ENCODE results near the gene SNRNP25.
"Not testable (repeated sequence)": the region's sequence is repeated elsewhere in the genome, so short reads cannot be mapped to it uniquely, and the experiment has no call there.

The SNRNP25 gene

DNA sequence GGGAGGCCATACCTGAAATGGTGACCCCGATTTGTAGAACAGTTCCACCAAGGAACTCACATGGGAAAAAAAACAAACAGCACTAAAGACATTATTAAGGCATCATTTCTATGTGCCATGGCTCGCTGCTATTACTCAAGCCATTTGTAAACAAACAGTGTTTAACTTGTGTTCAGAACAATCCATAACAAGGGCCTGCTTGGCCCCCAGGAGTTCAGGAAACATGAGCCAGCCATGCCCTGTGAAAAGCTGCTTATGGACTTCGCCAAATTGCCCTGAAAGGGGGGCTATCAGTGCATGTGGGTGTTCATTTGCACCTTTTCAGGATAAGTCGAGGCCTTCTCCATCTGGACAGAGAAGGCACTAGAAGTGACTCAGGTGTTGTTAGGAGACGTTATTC is 8.2 kb upstream of the SNRNP25 start:
- no peak overlapping the region for H3K4me3 ChIP-seq (replicated peaks; ENCODE audit: low read depth, low read length)
- DNase-seq (ENCODE audit: extremely low read depth, low read depth): no peak
- no peak for TF ChIP-seq CTCF (IDR thresholded peaks at IDR 0.05; ENCODE audit: low read depth, low read length, missing control alignments)

DNA sequence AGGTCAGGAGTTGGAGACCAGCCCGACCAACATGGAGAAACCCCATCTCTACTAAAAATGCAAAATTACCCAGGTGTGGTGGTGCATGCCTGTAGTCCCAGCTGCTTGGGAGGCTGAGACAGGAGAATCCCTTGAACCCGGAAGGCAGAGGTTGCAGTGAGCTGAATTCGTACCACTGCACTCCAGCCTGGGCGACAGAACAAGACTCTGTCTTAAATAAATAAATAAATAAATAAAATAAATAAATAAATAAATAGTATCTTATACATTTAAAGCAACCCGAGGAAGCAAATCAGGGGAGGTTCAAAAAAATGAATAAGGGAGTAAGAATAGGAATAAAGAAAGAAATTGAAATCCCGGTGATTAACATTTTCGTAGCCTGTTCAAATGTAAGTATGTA is 7.1 kb upstream of the SNRNP25 start:
- H3K4me3 ChIP-seq (replicated peaks; ENCODE audit: low read depth, low read length); DNase-seq (ENCODE audit: extremely low read depth, low read depth): not testable (repeated sequence)

- no peak for TF ChIP-seq CTCF (IDR thresholded peaks at IDR 0.05; ENCODE audit: low read depth, low read length, missing control alignments)
- H3K4me3 ChIP-seq (replicated peaks; ENCODE audit: low read depth, low read length): no peak overlapping the region
- no peak for DNase-seq (ENCODE audit: extremely low read depth, low read depth)
Observed at GRCh38 chr16:47234-47633, 6.4 kb upstream of the SNRNP25 start.

DNA sequence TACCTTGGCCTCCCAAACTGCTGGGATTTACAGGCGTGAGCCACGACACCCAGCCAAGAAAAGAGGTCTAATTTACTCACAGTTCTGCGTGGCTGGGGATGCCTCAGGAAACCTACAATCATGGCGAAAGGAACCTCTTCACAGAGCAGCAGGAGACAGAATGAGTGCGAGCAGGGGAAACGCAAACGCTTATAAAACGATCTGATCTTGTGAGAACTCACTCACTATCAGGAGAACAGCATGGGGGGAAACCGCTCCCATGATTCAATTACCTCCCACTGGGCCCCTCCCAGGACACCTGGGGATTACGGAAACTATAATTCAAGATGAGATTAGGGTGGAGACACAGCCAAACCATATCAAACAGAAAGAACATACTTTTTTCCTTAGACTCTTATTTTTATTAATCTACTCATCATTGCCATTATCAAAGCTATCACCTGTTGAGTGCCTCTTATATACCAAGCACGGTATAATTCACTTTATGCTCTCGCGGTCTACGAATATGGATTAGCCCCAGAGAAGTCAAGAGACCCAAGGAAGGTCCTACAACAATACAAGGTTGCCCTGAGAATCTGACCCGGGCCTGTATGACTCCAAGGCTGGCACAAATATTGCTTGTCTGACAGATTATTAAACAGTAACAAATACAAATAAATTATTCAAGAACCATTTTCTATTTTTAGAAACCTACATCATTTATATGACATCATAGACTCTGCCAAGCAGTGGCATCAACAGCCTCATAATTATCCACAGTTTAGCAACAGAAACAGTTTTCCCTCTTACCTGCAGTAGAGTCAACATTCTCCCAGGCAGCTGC is 2.6 kb upstream of the SNRNP25 start:
- no peak for TF ChIP-seq CTCF (IDR thresholded peaks at IDR 0.05; ENCODE audit: low read depth, low read length, missing control alignments)
- DNase-seq (ENCODE audit: extremely low read depth, low read depth): no peak
- H3K4me3 ChIP-seq (replicated peaks; ENCODE audit: low read depth, low read length): 0 out of 2 replicates have a peak overlapping the region, but pooled peaks have one; percentile 2

- TF ChIP-seq CTCF (IDR thresholded peaks at IDR 0.05; ENCODE audit: low read depth, low read length, missing control alignments): no peak
- peak overlapping the region; percentile 84 for H3K4me3 ChIP-seq (replicated peaks; ENCODE audit: low read depth, low read length)
- no peak for DNase-seq (ENCODE audit: extremely low read depth, low read depth)
Observed at GRCh38 chr16:54237-54581, 581 bp downstream of the SNRNP25 start.

DNA sequence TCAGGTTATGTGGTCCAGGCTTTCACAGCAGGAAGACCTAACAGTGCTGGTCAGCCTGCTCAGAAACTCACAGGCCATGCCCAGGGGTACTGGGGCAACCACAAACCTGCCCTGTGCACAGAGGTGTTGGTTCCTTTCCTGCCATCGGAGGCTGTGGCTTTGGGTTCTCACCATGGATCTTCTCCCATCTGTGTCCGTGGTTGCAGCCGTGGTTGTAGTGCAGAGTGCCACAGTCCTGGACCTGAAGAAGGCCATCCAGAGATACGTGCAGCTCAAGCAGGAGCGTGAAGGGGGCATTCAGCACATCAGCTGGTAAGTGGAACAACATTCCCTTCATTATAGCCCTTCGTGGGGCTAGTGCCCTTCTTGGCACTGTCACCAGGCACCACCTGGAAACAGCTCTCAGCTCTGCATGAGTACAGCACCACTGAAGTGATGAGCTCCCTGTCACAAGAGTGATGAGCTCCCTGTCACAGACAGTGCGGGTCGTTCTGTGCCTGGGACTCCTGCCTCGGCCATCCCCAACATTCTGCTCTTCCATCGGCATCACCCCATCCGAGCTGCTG is 2.0 kb downstream of the SNRNP25 start:
- TF ChIP-seq CTCF (IDR thresholded peaks at IDR 0.05; ENCODE audit: low read depth, low read length, missing control alignments): no peak
- no peak overlapping the region for H3K4me3 ChIP-seq (replicated peaks; ENCODE audit: low read depth, low read length)
- no peak for DNase-seq (ENCODE audit: extremely low read depth, low read depth)

DNA sequence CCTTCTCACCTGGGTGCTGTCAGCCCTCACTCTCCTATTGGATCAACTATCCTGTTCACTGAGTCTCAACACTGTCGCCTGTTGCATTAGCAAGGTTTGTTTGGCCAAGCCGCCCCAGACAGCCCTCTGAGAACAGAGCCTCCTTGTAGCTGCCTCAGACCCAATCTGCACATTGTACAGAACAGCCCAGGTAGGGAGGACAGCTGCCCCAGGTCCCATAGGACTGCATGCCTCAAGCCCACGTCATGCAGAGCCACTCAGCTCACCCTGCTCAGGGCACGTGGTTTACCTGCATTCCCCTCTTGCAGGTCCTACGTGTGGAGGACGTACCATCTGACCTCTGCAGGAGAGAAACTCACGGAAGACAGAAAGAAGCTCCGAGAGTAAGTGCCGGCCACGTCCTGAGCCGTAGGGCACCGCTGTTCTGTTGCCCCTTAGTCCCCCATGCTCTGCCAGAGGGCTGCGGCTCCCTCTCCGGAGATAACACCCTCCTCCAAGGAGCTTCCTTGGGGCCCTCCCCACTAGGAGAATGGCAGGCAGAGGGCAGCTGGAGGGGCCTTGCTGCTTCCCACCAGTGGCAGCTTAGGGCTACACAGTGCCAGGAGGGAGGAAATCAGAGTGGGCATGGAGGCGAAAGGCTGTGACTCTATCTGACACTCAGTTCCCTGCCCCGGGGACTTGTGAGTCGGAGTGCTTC is 2.8 kb downstream of the SNRNP25 start:
- TF ChIP-seq CTCF (IDR thresholded peaks at IDR 0.05; ENCODE audit: low read depth, low read length, missing control alignments): no peak

More for the DNA sequence above, 2.8 kb downstream of the SNRNP25 start:
- DNase-seq (ENCODE audit: extremely low read depth, low read depth): no peak
- H3K4me3 ChIP-seq (replicated peaks; ENCODE audit: low read depth, low read length): no peak overlapping the region
